Fibroblast of the aortic adventitia (primary cell): Measurements from ENCODE around the gene CACUL1. TPM values are rescaled to one million over a fixed set of nuclear protein-coding genes. Genes with fewer than 3 reads are reported as not detected.
"Not testable (repeated sequence)": the region's sequence is repeated elsewhere in the genome, so short reads cannot be mapped to it uniquely, and the experiment has no call there.

ENCODE experiments used
- DNase-seq: peaks from one replicate; pipeline ENCODE4 v3.0.0-alpha.2; 2010; ENCODE audit warnings: low read depth
- H3K4me3 ChIP-seq: 2 replicates; pipeline ENCODE4 v1.5.1; 2011; ENCODE audit warnings: low read depth, mild to moderate bottlenecking, control low read depth, low read length, moderate library complexity
- total RNA-seq: library from RNA; depleted of rRNA; stranded (reverse); fragments of >200 nt; gene quantifications from 2 replicates; pipeline ENCODE4 v1.2.3, GENCODE V29; 2012; ENCODE audit warnings: low replicate concordance
- TF ChIP-seq, protein P1 (sequence below): IDR thresholded peaks from 2 replicates; pipeline ENCODE4 v1.5.1; 2011; ENCODE audit warnings: mild to moderate bottlenecking, low read length, control low read depth, inconsistent platforms; ENCODE audit not compliant: insufficient read depth

Gene CACUL1
- total RNA-seq, 1 donor = 29.6 TPM

DNA sequence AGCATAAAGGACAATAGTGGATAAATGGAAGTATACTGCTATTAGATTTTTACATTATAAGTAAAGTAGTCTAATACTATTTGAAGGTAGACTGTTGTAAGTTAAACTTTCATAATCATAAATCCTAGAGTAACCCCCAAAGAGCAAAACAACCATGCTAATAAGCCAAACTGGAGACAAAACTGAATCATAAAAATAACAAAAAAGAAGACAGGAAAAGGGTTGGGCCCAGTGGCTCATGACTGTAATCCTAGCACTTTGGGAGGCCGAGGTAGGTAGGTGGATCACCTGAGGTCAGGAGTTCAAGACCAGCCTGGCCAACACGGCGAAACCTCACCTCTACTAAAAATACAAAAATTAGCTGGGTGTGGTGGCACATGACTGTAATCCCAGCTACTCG lies 9.7 kb downstream of the CACUL1 start:
- TF ChIP-seq, protein P1, sequence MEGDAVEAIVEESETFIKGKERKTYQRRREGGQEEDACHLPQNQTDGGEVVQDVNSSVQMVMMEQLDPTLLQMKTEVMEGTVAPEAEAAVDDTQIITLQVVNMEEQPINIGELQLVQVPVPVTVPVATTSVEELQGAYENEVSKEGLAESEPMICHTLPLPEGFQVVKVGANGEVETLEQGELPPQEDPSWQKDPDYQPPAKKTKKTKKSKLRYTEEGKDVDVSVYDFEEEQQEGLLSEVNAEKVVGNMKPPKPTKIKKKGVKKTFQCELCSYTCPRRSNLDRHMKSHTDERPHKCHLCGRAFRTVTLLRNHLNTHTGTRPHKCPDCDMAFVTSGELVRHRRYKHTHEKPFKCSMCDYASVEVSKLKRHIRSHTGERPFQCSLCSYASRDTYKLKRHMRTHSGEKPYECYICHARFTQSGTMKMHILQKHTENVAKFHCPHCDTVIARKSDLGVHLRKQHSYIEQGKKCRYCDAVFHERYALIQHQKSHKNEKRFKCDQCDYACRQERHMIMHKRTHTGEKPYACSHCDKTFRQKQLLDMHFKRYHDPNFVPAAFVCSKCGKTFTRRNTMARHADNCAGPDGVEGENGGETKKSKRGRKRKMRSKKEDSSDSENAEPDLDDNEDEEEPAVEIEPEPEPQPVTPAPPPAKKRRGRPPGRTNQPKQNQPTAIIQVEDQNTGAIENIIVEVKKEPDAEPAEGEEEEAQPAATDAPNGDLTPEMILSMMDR = no peak
- H3K4me3 ChIP-seq = no peak overlapping the region
- DNase-seq = no peak

DNA sequence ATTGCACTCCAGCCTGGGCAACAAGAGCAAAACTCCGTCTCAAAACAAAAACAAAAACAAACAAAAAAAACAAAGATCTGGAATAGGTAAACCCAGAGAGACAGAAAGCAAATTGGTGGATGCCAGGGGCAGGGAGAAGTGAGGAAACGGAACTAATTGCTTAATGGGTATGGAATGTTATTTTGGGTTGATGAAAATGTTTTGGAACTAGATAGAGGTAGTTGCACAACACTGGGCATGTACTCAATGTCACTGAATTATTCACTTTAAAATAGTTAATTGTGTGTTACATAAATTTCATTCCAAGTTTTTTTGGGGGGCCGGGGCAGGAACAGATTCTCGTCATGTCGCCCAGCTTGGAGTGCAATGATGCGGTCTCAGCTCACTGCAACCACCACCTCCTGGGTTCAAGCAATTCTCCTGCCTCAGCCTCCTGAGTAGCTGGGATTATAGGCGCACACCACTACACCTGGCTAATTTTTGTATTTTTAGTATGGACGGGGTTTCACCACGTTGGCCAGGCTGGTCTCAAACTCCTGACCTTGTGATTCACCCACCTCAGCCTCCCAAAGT lies 10.3 kb downstream of the CACUL1 start:
- not testable (repeated sequence) for H3K4me3 ChIP-seq
- peak; percentile 50 for DNase-seq

DNA sequence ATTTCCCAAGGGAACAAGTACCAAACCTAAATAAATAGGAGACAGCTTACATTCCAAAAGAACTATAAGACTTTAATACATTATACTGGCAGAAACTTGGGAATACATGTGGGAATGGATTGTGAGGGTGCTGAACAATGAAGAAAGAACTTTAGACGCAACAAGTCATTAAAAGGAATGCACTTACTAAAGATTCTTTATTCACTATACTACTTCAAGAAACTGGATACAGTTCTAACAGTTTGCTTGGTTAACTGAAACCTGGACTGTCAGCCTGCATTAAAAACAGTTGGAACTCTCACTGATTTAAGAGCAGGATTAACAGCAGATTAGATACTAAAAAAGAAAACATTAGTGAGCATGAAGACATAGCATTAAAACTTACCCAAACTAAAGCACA lies 12.0 kb downstream of the CACUL1 start:
- TF ChIP-seq, protein P1 = no peak
- DNase-seq = peak; percentile 48
- no peak overlapping the region for H3K4me3 ChIP-seq

DNA sequence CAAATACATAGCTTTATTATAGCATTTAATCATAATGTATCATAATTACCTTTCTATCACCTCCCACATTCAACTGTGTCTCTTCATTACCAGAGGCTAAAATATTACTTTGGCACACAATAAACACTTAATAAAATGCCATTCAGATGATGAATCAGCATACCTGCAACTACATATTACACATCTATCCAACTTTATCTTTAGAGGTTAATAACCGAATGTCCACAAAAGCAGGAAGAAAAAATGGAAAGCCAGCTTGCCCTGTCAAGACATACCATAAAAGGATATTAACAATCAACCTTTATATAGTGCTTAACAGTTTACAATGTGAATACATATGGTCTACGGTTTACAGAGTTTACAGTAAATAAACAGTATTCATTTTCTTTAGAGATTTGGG lies 12.7 kb downstream of the CACUL1 start:
- no peak for DNase-seq
- TF ChIP-seq, protein P1 = no peak
- H3K4me3 ChIP-seq = no peak overlapping the region

DNA sequence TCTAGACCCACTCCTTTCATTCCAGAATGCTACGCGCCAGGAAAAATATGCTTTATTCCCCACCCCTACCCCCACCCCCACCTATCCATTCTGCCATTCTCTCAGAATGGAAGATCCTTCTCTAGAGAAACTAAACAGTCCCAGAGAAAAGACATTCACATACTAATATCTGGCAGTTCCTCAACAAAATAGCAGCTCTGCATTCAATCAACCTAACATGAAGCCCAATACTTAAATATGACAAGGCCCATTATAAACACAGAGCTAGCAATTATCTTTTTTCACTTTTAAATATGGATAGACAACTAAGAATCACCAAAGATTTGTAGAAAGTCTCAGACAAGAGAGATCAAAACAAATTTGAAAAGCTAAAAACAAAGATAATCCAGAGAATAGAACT lies 16.4 kb downstream of the CACUL1 start:
- TF ChIP-seq, protein P1 = no peak
- DNase-seq = no peak
- H3K4me3 ChIP-seq = no peak overlapping the region

DNA sequence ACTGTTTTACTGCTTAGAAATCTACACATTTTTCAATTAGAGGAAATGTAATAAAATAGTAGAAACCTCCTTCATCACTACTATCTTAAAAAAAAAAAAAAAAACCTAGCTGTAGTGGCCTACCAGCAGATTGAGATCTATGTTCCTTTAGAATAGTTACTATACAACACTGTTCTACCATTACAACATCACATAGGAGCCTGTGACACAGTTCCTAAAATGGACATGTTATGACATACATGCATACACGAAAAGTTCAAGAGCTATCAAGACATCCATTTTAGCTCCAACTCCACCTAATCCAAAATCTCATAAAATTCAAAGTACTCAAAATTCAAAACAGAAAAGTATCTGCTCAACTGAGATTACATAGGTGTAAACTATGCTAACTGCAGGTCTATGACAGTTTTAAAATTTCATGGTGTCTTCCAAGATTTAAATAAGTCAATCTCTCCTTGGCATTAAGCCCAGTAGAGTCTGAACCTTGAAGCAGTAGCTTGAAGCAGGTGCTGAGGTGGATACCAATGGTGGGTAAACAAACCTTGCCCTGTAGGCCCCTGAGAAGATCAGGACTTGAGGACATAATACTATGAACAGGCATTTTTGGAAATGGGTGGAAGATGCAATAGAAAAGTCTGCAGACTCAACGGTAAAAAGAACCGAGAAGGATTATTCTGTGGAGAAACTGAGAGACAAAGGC lies 17.0 kb downstream of the CACUL1 start:
- TF ChIP-seq, protein P1 = no peak
- no peak overlapping the region for H3K4me3 ChIP-seq
- no peak for DNase-seq

DNA sequence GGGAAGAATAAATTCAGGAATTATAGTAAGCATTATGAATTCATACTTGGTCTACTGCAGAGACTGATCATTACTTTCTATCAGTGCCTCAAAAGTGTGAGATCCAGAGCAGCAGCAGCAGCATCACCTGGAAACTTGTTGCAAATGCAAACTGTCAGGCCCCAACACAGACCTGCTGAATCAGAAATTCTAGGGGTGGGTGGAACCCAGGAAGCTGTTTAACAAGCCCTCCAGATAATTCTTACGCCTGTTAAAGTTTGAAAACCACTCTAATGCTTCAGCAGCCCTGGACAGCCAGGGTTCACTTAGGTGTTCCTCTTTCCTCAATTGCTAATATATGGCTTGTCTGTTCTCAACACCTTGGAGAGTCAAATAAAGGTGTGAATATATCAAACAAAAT lies 19.5 kb downstream of the CACUL1 start:
- TF ChIP-seq, protein P1 = no peak
- H3K4me3 ChIP-seq = no peak overlapping the region
- DNase-seq = no peak
